Esophagus muscularis mucosa (tissue), 4 donors: ENCODE measurements around the gene OGFOD3. TPM values are rescaled to one million over a fixed set of nuclear protein-coding genes. Genes with fewer than 3 reads are reported as not detected.
"Not testable (repeated sequence)": the region's sequence is repeated elsewhere in the genome, so short reads cannot be mapped to it uniquely, and the experiment has no call there.

ENCODE experiments used
- DNase-seq: peaks from one replicate; pipeline ENCODE4 v3.0.0-alpha.2; 2017; ENCODE audit errors: extremely low spot score
- H3K27ac ChIP-seq, 4 donors: fragments of 200-600 bp; sonication (generic); replicated peaks in 1 of 4; 1 replicate in 3 of 4; 2 replicates in 1 of 4; pipeline ENCODE4 v1.5.1; 2016 to 2019; ENCODE audit warnings: mild to moderate bottlenecking in 1 of 4
- H3K27me3 ChIP-seq, 4 donors: fragments of 200-600 bp; sonication (generic); one replicate each; pipeline versions ENCODE4 v1.5.1 to v1.6.0; 2016 to 2019
- H3K36me3 ChIP-seq, 4 donors: fragments of 200-600 bp; sonication (generic); one replicate each; pipeline ENCODE4 v1.5.1; 2016 to 2019
- H3K4me1 ChIP-seq, 4 donors: fragments of 200-600 bp; sonication (generic); one replicate each; pipeline ENCODE4 v1.5.1; 2016 to 2019
- H3K4me3 ChIP-seq, 4 donors: fragments of 200-600 bp; sonication (generic); 1 replicate in 2 of 4; 2 replicates in 2 of 4; pipeline ENCODE4 v1.5.1; 2016 to 2019; ENCODE audit warnings: mild to moderate bottlenecking in 4 of 4, moderate library complexity in 1 of 4
- H3K9me3 ChIP-seq, 4 donors: fragments of 200-600 bp; sonication (generic); 1 replicate in 3 of 4; 2 replicates in 1 of 4; pipeline ENCODE4 v1.5.1; 2016 to 2019
- CTCF ChIP-seq, 3 experiments: fragments of 200-600 bp in 2 of 3; fragments of 450-650 bp in 1 of 3; sonication (generic) in 2 of 3; IDR thresholded peaks; one replicate each; pipeline ENCODE4 v1.5.1; 2017 to 2019; ENCODE audit warnings: antibody characterized with exemption in 3 of 3, mild to moderate bottlenecking in 2 of 3, moderate library complexity in 1 of 3
- EP300 ChIP-seq: sonication (generic); formaldehyde crosslinking; IDR thresholded peaks from one replicate; pipeline ENCODE4 v1.6.1; 2017; ENCODE audit warnings: antibody characterized with exemption
- POLR2A ChIP-seq: fragments of 450-650 bp; IDR thresholded peaks from one replicate; pipeline ENCODE4 v1.6.1; 2017; ENCODE audit warnings: antibody characterized with exemption, moderate library complexity, mild to moderate bottlenecking, low read depth
- POLR2AphosphoS5 ChIP-seq, 2 donors: sonication (generic); formaldehyde crosslinking; IDR thresholded peaks; one replicate each; pipeline ENCODE4 v1.6.1; 2017; ENCODE audit warnings: antibody characterized with exemption in 2 of 2
- WGBS: methylation state at CpG from one replicate; pipeline ENCODE4 v1.1.5; 2018; 5-methylcytosine and 5-hydroxymethylcytosine counted together
- intact Hi-C: fragments of 100-400 bp; cut with DNase I; formaldehyde crosslinking; loops from one replicate; pipeline ENCODE4 v1.15.1; 2023
- total RNA-seq, 4 donors: library from RNA; depleted of rRNA; stranded (reverse); fragments of >200 nt; gene quantifications; one replicate each; pipeline versions ENCODE4 v1.1.0 to v1.2.1, GENCODE V29; 2016

Gene OGFOD3
- total RNA-seq, 4 donors from 2014 or later, result 21.6 to 35.3 (median 28.5) TPM

- Histone ChIP-seq H3K4me3 (no peak overlapping the region), H3K27ac (no peak overlapping the region), H3K9me3 (no peaks in the 10 kb centered on the region), H3K27me3 (peaks cover 0 to 53% (median 31%) of the 10 kb centered on the region in 4 donors), H3K4me1 (peaks cover 11 to 26% (median 23%) of the 10 kb centered on the region in 4 donors), H3K36me3 (no peaks in the 10 kb centered on the region)
- no peak for DNase-seq
- 79% methylated on average over 10 of the region's 14 CpGs for WGBS
- intact Hi-C loops, result no loop called here
- no peak for TF ChIP-seq EP300
- TF ChIP-seq POLR2AphosphoS5 (IDR thresholded peaks at IDR 0.05), result no peak
- no peak for TF ChIP-seq POLR2A
- no peak for TF ChIP-seq CTCF (IDR thresholded peaks at IDR 0.05)
These were observed 50.5 kb downstream of the OGFOD3 start for GRCh38 chr17:82367724-82368524.

DNA sequence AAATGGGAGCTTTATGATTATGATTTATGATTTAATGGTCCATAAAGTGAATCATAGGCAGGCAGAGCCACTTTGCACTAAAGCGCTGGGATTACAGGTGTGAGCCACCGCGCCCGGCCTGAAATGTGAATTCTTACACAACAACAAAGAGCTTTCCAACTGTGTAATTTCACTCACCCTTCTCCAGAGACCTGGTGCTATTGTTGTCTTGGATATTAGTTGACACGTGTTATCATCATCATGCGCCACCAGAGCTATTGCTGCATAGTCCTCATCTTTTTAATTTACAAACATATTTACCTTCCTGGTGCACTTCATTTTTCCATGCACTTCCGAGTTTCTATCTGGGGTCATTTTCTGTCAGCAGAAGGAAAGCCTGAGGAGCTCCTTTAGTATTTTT is 51.6 kb downstream of the OGFOD3 start:
- TF ChIP-seq POLR2A, result no peak
- no peak for TF ChIP-seq EP300
- no peak for TF ChIP-seq POLR2AphosphoS5 (IDR thresholded peaks at IDR 0.05)
- no peak for TF ChIP-seq CTCF (IDR thresholded peaks at IDR 0.05)
- DNase-seq, result no peak
- intact Hi-C loops, result no loop called here
- Histone ChIP-seq H3K4me1 (peaks cover 11 to 20% (median 18%) of the 10 kb centered on the region in 4 donors), H3K27me3 (peaks cover 0 to 41% (median 22%) of the 10 kb centered on the region in 4 donors), H3K9me3 (no peaks in the 10 kb centered on the region), H3K4me3 (no peak overlapping the region), H3K27ac (no peak overlapping the region), H3K36me3 (no peaks in the 10 kb centered on the region)
- WGBS, result 90% methylated on average over 7 of the region's 7 CpGs

DNA sequence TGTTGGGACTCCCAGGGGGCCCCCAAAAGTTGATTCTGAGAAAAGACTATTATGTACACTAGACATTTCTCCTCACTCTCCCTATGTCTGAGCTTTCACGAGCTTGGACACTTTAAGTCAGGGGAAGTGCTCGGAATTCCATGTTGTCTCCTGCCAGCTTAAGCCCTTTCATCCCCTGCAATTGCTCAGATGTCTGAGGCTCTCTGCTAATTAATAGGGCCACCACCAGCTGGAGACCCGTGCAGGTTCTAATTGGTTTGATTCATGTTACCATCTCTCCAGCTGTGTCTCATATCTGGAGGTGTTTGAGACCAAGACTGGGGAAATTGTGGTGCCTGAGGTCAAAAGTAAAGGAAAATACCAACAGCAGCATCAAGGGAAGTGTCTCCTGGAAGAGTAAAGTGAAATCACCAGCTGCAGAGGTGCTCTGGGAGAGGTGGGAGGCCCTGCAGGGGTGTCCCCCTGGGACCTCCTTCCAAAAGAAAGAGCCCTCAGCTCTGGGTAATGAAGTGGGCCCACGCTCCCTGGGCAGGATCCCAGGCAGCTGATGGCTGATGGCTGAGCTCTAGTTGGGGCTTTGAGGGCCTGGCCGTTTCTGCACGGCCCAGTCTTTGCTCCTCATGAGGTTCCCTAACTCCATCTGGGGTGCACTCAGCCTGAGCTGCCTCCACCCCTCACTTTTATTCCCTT is 52.6 kb downstream of the OGFOD3 start:
- intact Hi-C loops, result no loop called here
- H3K9me3 ChIP-seq, result no peaks in the 10 kb centered on the region
- no peak overlapping the region for H3K27ac ChIP-seq
- peaks cover 6 to 10% (median 8%) of the 10 kb centered on the region in 4 donors for H3K4me1 ChIP-seq
- H3K36me3 ChIP-seq, result no peaks in the 10 kb centered on the region
- no peak for DNase-seq
- peaks cover 0 to 31% (median 12%) of the 10 kb centered on the region in 4 donors for H3K27me3 ChIP-seq
- no peak overlapping the region for H3K4me3 ChIP-seq
- 80% methylated on average over 6 of the region's 6 CpGs for WGBS
- TF ChIP-seq POLR2AphosphoS5 (IDR thresholded peaks at IDR 0.05) (no peak), CTCF (IDR thresholded peaks at IDR 0.05) (no peak), POLR2A (no peak), EP300 (no peak)

- peaks cover 0 to 4% (median 0%) of the 10 kb centered on the region in 4 donors for H3K4me1 ChIP-seq
- TF ChIP-seq CTCF (IDR thresholded peaks at IDR 0.05) (no peak), POLR2A (no peak), EP300 (no peak), POLR2AphosphoS5 (IDR thresholded peaks at IDR 0.05) (no peak)
- intact Hi-C loops, result no loop called here
- H3K36me3 ChIP-seq, result no peaks in the 10 kb centered on the region
- no peak overlapping the region for H3K4me3 ChIP-seq
- H3K9me3 ChIP-seq, result no peaks in the 10 kb centered on the region
- no peak overlapping the region for H3K27ac ChIP-seq
- DNase-seq, result no peak
- H3K27me3 ChIP-seq, result peaks cover 0 to 21% (median 5%) of the 10 kb centered on the region in 4 donors
- 96% methylated on average over 6 of the region's 6 CpGs for WGBS
These were observed 56.3 kb downstream of the OGFOD3 start for GRCh38 chr17:82361885-82362633.

DNA sequence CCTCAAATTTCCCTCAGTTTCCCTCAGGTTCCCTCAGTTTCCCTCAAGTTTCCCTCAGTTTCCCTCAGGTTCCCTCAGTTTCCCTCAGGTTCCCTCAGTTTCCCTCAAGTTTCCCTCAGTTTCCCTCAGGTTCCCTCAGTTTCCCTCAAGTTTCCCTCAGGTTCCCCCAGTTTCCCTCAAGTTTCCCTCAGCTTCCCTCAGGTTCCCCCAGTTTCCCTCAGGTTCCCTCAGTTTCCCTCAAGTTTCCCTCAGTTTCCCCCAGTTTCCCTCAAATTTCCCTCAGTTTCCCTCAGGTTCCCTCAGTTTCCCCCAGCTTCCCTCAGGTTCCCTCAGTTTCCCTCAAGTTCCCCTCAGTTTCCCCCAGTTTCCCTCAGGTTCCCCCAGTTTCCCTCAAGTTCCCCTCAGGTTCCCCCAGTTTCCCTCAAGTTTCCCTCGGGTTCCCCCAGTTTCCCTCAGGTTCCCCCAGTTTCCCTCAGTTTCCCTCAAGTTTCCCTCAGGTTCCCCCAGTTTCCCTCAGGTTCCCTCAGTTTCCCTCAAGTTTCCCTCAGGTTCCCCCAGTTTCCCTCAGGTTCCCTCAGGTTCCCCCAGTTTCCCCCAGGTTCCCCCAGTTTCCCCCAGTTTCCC is 58.8 kb downstream of the OGFOD3 start:
- intact Hi-C loops, H3K27ac ChIP-seq, H3K9me3 ChIP-seq, DNase-seq, H3K4me3 ChIP-seq, H3K36me3 ChIP-seq: not testable (repeated sequence)
- Histone ChIP-seq H3K4me1 (peaks cover 0 to 14% (median 12%) of the 10 kb centered on the region in 4 donors), H3K27me3 (peaks cover 0 to 35% (median 5%) of the 10 kb centered on the region in 4 donors)
- WGBS, result 57% methylated on average over 1 of the region's 1 CpG
